ENCODE data around the gene XCR1.
"Not testable (repeated sequence)": the region's sequence is repeated elsewhere in the genome, so short reads cannot be mapped to it uniquely, and the experiment has no call there.

Gene XCR1

GRCh38 chr3:46003706-46004105 is 23.6 kb downstream of the XCR1 start:
- not testable (repeated sequence) for DNase-seq (ENCODE audit: low spot score)

- no peak for DNase-seq (ENCODE audit: low spot score)
Measured at GRCh38 chr3:46001178-46001577, 26.1 kb downstream of the XCR1 start.

- DNase-seq (ENCODE audit: low spot score), result no peak
Measured at GRCh38 chr3:45997942-45998341, 29.3 kb downstream of the XCR1 start.

- DNase-seq (ENCODE audit: low spot score), result not testable (repeated sequence)
Measured at GRCh38 chr3:45997499-45997898, 29.8 kb downstream of the XCR1 start.

- peak; percentile 91 for DNase-seq (ENCODE audit: low spot score)
Measured at GRCh38 chr3:45995236-45996192, 31.8 kb downstream of the XCR1 start, which contains the start of gene FYCO1. Gene FYCO1, minus strand, starts transcription at chr3:45995824. Its CDS starts 10,914 bp downstream, at chr3:45984910.

GRCh38 chr3:45994419-45995235 is 32.7 kb downstream of the XCR1 start:
- DNase-seq (ENCODE audit: low spot score), result peak; percentile 13

GRCh38 chr3:45993421-45994027 is 33.8 kb downstream of the XCR1 start:
- DNase-seq (ENCODE audit: low spot score), result no peak

- no peak for DNase-seq (ENCODE audit: low spot score)
Measured at GRCh38 chr3:45992821-45993221, 34.5 kb downstream of the XCR1 start.

- peak; percentile 18 for DNase-seq (ENCODE audit: low spot score)
Measured at GRCh38 chr3:45992133-45992729, 35.1 kb downstream of the XCR1 start.

- no peak for DNase-seq (ENCODE audit: low spot score)
Measured at GRCh38 chr3:45991341-45991740, 35.9 kb downstream of the XCR1 start.

- DNase-seq (ENCODE audit: low spot score), result no peak
Measured at GRCh38 chr3:45990181-45990580, 37.1 kb downstream of the XCR1 start.

GRCh38 chr3:45988804-45989203 is 38.5 kb downstream of the XCR1 start:
- DNase-seq (ENCODE audit: low spot score), result no peak

- DNase-seq (ENCODE audit: low spot score), result no peak
Measured at GRCh38 chr3:45988362-45988761, 38.9 kb downstream of the XCR1 start.

GRCh38 chr3:45987368-45988291 is 39.7 kb downstream of the XCR1 start:
- DNase-seq (ENCODE audit: low spot score), result no peak

- no peak for DNase-seq (ENCODE audit: low spot score)
Measured at GRCh38 chr3:45986303-45986982, 40.8 kb downstream of the XCR1 start.

GRCh38 chr3:45985532-45986302 is 41.6 kb downstream of the XCR1 start:
- DNase-seq (ENCODE audit: low spot score), result no peak

- no peak for DNase-seq (ENCODE audit: low spot score)
Measured at GRCh38 chr3:45984331-45985312, 42.7 kb downstream of the XCR1 start.

- no peak for DNase-seq (ENCODE audit: low spot score)
Measured at GRCh38 chr3:45983770-45984169, 43.5 kb downstream of the XCR1 start.
